ENCODE measurements around the gene GATD1.

The GATD1 gene

DNA sequence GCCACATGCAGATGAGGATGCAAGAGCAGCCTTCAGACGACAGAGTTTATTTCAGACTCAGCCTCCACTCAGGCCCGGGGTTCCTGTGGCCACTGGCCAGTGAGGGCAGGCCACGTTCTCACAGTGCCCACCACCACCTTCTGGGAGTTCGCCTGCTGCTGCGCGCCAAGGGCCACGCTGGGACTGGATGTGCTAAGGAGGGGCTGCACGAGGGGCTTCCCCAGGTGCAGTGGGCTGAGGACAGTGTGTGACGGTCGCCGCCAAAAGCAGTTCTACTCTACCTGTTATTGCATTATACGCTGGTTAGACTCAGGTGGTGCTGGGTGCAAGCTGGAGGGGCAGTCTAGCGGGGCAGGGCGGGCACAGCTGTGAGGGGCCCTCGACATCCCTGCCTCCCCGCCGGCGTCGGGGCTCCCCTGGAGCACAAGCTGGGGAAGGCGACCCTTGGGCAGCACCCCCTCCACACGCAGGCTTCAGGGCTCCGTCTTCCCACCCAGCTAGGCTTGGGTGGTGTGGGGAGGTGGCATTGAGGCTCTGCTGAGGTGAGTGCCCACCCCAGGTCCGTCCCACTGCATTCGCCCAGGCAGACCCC is 9.9 kb upstream of the GATD1 start:
- no peak for DNase-seq (ENCODE audit: extremely low read depth, insufficient read length)
- H3K27me3 ChIP-seq (replicated peaks; ENCODE audit: control insufficient read depth, insufficient read depth, low read length): no peaks in the 10 kb centered on the region
- TF ChIP-seq, protein P1, sequence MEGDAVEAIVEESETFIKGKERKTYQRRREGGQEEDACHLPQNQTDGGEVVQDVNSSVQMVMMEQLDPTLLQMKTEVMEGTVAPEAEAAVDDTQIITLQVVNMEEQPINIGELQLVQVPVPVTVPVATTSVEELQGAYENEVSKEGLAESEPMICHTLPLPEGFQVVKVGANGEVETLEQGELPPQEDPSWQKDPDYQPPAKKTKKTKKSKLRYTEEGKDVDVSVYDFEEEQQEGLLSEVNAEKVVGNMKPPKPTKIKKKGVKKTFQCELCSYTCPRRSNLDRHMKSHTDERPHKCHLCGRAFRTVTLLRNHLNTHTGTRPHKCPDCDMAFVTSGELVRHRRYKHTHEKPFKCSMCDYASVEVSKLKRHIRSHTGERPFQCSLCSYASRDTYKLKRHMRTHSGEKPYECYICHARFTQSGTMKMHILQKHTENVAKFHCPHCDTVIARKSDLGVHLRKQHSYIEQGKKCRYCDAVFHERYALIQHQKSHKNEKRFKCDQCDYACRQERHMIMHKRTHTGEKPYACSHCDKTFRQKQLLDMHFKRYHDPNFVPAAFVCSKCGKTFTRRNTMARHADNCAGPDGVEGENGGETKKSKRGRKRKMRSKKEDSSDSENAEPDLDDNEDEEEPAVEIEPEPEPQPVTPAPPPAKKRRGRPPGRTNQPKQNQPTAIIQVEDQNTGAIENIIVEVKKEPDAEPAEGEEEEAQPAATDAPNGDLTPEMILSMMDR (IDR thresholded peaks at IDR 0.05; ENCODE audit: insufficient read depth, low read length, poor library complexity, severe bottlenecking): no peak
- H3K4me3 ChIP-seq (replicated peaks; ENCODE audit: low read depth, low read length): no peak overlapping the region
- peaks cover 5% of the 10 kb centered on the region for H3K36me3 ChIP-seq (ENCODE audit: control insufficient read depth, insufficient read depth, low read length)

DNA sequence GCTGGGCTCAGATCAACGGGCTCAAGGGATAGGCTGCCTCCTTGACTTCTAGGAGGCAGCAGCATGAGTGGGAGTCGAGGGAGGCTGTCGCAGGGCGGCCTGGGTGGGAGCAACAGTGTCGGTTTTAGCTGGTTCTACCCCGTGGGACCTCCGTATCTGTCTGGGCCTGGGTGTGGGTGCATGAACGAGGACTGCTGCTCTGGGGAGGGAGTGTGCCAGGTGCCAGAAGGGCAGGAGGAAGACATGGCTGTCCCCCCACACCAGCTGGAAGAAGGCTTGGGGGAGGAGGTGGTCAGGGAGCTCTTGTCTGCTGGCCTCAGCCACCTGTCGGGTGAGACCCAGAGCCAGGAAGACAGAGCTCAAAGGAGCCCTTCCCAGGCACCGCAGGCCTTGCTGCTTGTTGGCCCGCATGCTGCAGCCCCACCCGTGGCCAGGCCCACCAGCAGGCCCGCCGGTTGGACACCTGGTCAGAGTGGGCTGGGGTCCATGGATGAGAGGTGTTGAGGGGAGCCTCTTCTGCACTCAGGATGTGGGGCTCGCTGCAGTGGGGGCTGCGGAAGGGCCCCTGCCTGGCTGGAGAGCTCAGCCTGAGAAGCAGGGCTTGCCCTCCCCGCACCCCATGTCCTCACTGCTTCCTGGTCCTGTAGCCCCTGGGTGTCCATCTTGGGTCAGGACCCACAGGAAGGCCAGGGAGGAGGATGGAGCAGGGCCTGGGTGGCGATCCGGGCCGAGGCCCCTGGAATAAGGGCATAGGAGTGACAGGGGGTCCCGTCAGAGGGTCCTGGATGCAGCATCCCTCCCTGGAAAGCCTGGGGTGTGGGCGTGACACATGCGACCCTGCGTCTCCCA is 9.2 kb upstream of the GATD1 start:
- TF ChIP-seq, protein P1 (IDR thresholded peaks at IDR 0.05; ENCODE audit: insufficient read depth, low read length, poor library complexity, severe bottlenecking): no peak
- Histone ChIP-seq H3K4me3 (replicated peaks; ENCODE audit: low read depth, low read length) (no peak overlapping the region), H3K36me3 (ENCODE audit: control insufficient read depth, insufficient read depth, low read length) (peaks cover 2% of the 10 kb centered on the region), H3K27me3 (replicated peaks; ENCODE audit: control insufficient read depth, insufficient read depth, low read length) (no peaks in the 10 kb centered on the region)
- DNase-seq (ENCODE audit: extremely low read depth, insufficient read length): no peak

DNA sequence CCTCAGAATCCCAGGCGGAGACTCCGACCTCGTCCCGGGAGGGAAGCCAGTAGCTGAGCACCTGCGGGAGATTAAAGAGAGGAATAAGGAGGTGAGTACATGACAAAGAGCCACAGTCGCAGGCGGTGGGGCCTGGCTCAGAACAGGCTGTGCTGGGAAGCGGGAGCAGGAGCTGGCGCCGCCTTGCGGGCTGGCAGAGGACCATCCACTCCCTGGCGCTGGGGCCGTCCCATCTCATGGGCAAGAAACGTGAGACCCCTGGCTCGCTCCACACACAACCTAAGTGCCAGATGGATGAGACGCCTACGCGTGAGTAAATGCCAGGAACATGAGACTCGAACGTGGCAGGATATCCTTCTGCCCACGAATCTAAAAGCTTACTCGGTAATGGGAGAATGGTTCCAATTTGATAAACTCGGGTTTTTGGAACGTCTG is 6.3 kb upstream of the GATD1 start:
- Histone ChIP-seq H3K4me3 (replicated peaks; ENCODE audit: low read depth, low read length) (no peak overlapping the region), H3K36me3 (ENCODE audit: control insufficient read depth, insufficient read depth, low read length) (peaks cover 1% of the 10 kb centered on the region), H3K27me3 (replicated peaks; ENCODE audit: control insufficient read depth, insufficient read depth, low read length) (no peaks in the 10 kb centered on the region)
- TF ChIP-seq, protein P1 (IDR thresholded peaks at IDR 0.05; ENCODE audit: insufficient read depth, low read length, poor library complexity, severe bottlenecking): peak; percentile 46
- no peak for DNase-seq (ENCODE audit: extremely low read depth, insufficient read length)

DNA sequence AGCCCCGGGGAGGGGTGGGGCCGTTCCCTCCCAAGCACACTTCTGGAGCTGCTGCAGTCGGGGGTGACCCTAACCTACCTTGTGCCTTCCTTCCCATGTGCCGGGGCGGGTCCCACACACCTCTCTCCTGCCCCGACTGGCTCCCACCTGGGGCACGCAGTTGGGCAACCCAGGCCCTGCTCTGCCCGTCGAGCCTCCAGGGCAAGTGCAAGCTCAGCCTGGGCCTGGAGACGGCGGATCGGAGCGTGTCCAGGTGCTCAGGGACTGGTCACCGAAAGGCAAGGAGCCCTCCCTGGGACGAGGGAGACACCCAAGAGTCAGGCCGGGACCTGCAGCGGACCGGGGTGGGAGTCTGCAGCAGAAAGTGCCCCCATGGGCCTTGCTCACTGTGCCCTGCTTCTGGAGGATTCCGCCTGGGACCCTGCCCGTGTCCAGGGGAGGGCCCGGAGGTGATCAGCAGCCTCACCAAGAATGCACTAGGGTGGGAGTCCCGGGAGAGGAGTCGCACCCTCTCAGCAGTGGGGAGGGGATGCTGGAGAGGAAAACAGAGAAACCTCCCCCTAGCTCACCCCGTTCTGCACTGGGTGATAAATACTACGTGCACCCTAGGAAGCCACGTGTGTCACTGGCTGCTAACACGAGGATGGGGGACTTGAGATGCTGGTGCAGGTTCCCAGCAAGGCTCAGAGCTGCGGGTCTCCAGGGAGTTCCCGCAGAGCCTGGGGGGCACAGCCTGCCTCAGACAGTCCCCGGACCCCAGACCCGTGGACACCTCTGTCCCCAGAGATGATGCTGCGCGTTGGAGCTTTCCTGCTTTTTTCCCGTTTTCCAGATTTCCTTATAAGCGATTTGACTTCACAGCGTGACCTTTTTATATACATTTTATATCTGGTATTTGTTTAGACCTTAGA is 5.2 kb upstream of the GATD1 start:
- no peak for DNase-seq (ENCODE audit: extremely low read depth, insufficient read length)
- Histone ChIP-seq H3K27me3 (replicated peaks; ENCODE audit: control insufficient read depth, insufficient read depth, low read length) (no peaks in the 10 kb centered on the region), H3K4me3 (replicated peaks; ENCODE audit: low read depth, low read length) (no peak overlapping the region), H3K36me3 (ENCODE audit: control insufficient read depth, insufficient read depth, low read length) (peaks cover 1% of the 10 kb centered on the region)
- TF ChIP-seq, protein P1 (IDR thresholded peaks at IDR 0.05; ENCODE audit: insufficient read depth, low read length, poor library complexity, severe bottlenecking): no peak

DNA sequence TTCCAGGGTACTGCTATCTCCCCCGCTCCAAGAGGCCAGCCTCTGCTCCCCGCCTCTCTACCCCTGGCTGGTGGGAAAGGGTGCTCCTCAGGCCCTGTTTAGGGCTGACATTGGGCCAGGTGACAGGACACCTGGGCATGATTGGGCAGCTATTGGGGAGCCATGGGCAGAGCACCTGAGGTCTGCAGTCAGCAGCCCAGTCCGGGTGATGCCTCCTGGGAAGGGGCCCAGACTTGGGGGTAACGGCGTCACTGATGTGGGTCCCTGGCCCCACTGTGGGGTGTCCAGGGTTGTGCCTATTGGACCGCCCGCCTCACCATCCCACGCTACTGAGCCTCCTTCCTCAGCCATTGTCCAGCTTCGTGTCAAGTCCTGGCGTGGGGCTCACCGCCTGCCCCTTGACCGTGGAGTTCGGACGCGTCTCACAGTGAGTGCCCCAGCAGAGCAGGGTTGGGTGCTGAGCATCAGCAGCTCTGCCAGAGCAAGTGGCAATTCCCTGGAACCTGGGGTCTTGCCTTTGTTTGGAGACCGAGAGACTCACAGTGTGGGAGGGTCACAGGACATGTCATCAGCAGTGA is 2.8 kb upstream of the GATD1 start:
- no peak for DNase-seq (ENCODE audit: extremely low read depth, insufficient read length)
- Histone ChIP-seq H3K36me3 (ENCODE audit: control insufficient read depth, insufficient read depth, low read length) (peaks cover 1% of the 10 kb centered on the region), H3K27me3 (replicated peaks; ENCODE audit: control insufficient read depth, insufficient read depth, low read length) (no peaks in the 10 kb centered on the region), H3K4me3 (replicated peaks; ENCODE audit: low read depth, low read length) (no peak overlapping the region)
- TF ChIP-seq, protein P1 (IDR thresholded peaks at IDR 0.05; ENCODE audit: insufficient read depth, low read length, poor library complexity, severe bottlenecking): no peak
